Body of pancreas (tissue), 4 donors: ENCODE data around the gene NAV1. TPM values are rescaled to one million over a fixed set of nuclear protein-coding genes. Genes with fewer than 3 reads are reported as not detected.

Experiments used
- ATAC-seq: fragments of 150-250 bp; one replicate; pipeline ENCODE4 v1.9.1; 2016
- DNase-seq, 4 donors: peaks; one replicate each; pipeline ENCODE4 v3.0.0-alpha.2; 2019
- H3K27ac ChIP-seq, 4 donors: fragments of 200-600 bp; sonication (generic); 1 replicate in 3 of 4; 2 replicates in 1 of 4; pipeline versions ENCODE4 v1.5.1 to v1.6.1; 2016 to 2019; ENCODE audit warnings: mild to moderate bottlenecking in 1 of 4, mixed read lengths in 1 of 4, moderate library complexity in 1 of 4
- H3K27me3 ChIP-seq, 2 donors: fragments of 200-600 bp; sonication (generic); one replicate each; pipeline ENCODE4 v1.6.0; 2016; ENCODE audit warnings: mild to moderate bottlenecking in 1 of 2
- H3K36me3 ChIP-seq, 2 donors: fragments of 200-600 bp; sonication (generic); replicated peaks in 1 of 2; 2 replicates each; pipeline ENCODE4 v1.5.1; 2016; ENCODE audit warnings: low read depth in 2 of 2; ENCODE audit not compliant: insufficient read depth in 1 of 2
- H3K4me1 ChIP-seq: fragments of 200-600 bp; sonication (generic); one replicate; pipeline ENCODE4 v1.6.0; 2016
- H3K4me3 ChIP-seq, 2 donors: fragments of 200-600 bp; sonication (generic); 1 replicate in 1 of 2; 2 replicates in 1 of 2; pipeline ENCODE4 v1.5.1; 2016 to 2019
- H3K9me3 ChIP-seq, 3 donors: fragments of 200-600 bp; sonication (generic); 1 replicate in 2 of 3; 2 replicates in 1 of 3; pipeline ENCODE4 v1.5.1; 2016
- CTCF ChIP-seq, 7 experiments: fragments of 450-650 bp in 4 of 7; fragments of 200-600 bp in 3 of 7; sonication (generic) in 3 of 7; IDR thresholded peaks; one replicate each; pipeline ENCODE4 v1.5.1; 2016 to 2019; ENCODE audit warnings: antibody characterized with exemption in 7 of 7
- POLR2A ChIP-seq, 3 donors: fragments of 450-650 bp; IDR thresholded peaks; one replicate each; pipeline ENCODE4 v1.6.1; 2016; ENCODE audit warnings: antibody characterized with exemption in 3 of 3, mild to moderate bottlenecking in 2 of 3
- WGBS, 2 donors: methylation state at CpG; one replicate each; pipeline ENCODE4 v1.1.5; 2017; 5-methylcytosine and 5-hydroxymethylcytosine counted together
- intact Hi-C: fragments of 100-400 bp; cut with DNase I; formaldehyde crosslinking; loops from one replicate; pipeline ENCODE4 v1.15.1; 2023
- total RNA-seq, 2 donors: library from RNA; depleted of rRNA; stranded (reverse); fragments of >200 nt; gene quantifications; one replicate each; pipeline ENCODE4 v1.1.0, GENCODE V29; 2016

The NAV1 gene
- total RNA-seq, 2 donors from 2014 or later = 11.5 to 13.7 TPM

GRCh38 chr1:201531551-201532425 is 7.1 kb upstream of the NAV1 start:
- DNase-seq = peak; percentile 64 to 91 (median 89)
- Histone ChIP-seq H3K9me3 (no peaks in the 10 kb centered on the region), H3K4me1 (peaks cover 21% of the 10 kb centered on the region), H3K36me3 (no peaks in the 10 kb centered on the region), H3K4me3 (no peak overlapping the region), H3K27me3 (no peaks in the 10 kb centered on the region), H3K27ac (peak overlapping the region; percentile 42 to 65 (median 54))
- ATAC-seq = peak; percentile 73
- intact Hi-C loops = no loop called here
- WGBS, 2 donors = 34 to 54% methylated on average over 3 to 9 of the region's 9 CpGs
- no peak for TF ChIP-seq CTCF (IDR thresholded peaks at IDR 0.05)
- TF ChIP-seq POLR2A (IDR thresholded peaks at IDR 0.05) = no peak

GRCh38 chr1:201533836-201534235 is 5.1 kb upstream of the NAV1 start:
- ATAC-seq = no peak
- H3K27ac ChIP-seq = no peak overlapping the region
- no peaks in the 10 kb centered on the region for H3K27me3 ChIP-seq
- 77 to 85% methylated on average over 4 of the region's 4 CpGs for WGBS, 2 donors
- H3K9me3 ChIP-seq = no peaks in the 10 kb centered on the region
- H3K4me1 ChIP-seq = peaks cover 28% of the 10 kb centered on the region
- H3K4me3 ChIP-seq = no peak overlapping the region
- no peaks in the 10 kb centered on the region for H3K36me3 ChIP-seq
- DNase-seq = no peak
- intact Hi-C loops = no loop called here
- TF ChIP-seq POLR2A (IDR thresholded peaks at IDR 0.05) (no peak), CTCF (IDR thresholded peaks at IDR 0.05) (no peak)

DNA sequence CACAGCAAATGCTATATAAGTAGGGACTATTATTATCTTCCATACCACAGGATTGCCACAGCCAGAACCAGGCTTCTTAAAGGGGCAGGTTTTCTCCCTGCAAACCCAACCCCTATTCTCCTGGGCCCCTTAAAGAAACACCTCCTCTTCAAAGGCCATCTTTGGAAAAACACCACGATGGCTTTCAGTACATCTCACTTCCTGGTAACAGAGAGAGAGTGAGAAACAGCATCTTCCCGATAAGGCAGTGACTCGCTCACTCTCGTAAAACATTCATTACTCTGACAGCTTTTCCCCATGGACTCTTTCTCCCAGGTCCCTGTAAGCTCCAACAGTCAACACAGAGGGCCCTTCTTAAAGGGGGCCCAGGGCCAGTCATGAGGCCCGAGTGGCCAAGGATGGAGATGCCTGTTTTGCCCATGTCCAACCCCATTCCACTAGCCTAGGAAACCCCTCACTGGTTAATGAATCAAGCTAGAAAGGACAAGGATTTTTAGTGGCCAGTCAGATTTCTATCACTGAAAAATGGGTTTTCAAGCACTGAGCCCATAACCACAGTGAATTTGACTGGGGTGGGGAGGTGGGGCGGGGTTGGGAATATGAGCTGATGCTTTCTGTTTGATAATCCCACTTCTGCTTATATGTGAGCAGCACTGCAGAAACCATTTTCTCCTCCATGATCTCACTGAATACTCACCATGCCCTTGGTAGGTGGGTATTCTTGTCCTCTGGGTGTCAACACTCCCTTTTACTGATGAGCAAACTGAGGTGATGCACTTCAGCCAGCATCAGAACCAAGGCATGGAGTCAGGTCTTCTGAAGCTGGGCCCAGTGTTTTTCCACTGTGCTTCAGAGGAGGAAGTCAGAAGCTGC is 3.6 kb upstream of the NAV1 start:
- 71 to 76% methylated on average over 6 of the region's 6 CpGs for WGBS, 2 donors
- no peak overlapping the region for H3K4me3 ChIP-seq
- intact Hi-C loops = no loop called here
- H3K9me3 ChIP-seq = no peaks in the 10 kb centered on the region
- H3K27ac ChIP-seq = peak overlapping the region in 2 of 4 donors; percentile 14 to 16
- ATAC-seq = no peak
- no peak for DNase-seq
- H3K36me3 ChIP-seq = no peaks in the 10 kb centered on the region
- H3K4me1 ChIP-seq = peaks cover 37% of the 10 kb centered on the region
- TF ChIP-seq CTCF (IDR thresholded peaks at IDR 0.05) (no peak), POLR2A (IDR thresholded peaks at IDR 0.05) (no peak)
- H3K27me3 ChIP-seq = no peaks in the 10 kb centered on the region

- intact Hi-C loops = no loop called here
- DNase-seq (no peak), ATAC-seq (no peak)
- peaks cover 33% of the 10 kb centered on the region for H3K4me1 ChIP-seq
- no peaks in the 10 kb centered on the region for H3K36me3 ChIP-seq
- H3K9me3 ChIP-seq = no peaks in the 10 kb centered on the region
- H3K4me3 ChIP-seq = no peak overlapping the region
- WGBS, 2 donors = 75 to 76% methylated on average over 6 of the region's 6 CpGs
- TF ChIP-seq CTCF (IDR thresholded peaks at IDR 0.05) (no peak), POLR2A (IDR thresholded peaks at IDR 0.05) (no peak)
- H3K27ac ChIP-seq = peak overlapping the region in 2 of 4 donors; percentile 14 to 16
- H3K27me3 ChIP-seq = no peaks in the 10 kb centered on the region
Measured at GRCh38 chr1:201535919-201536245, 3.0 kb upstream of the NAV1 start.
